Colonic mucosa (tissue), 4 donors: ENCODE data around the gene MMRN2. TPM values are rescaled to one million over a fixed set of nuclear protein-coding genes. Genes with fewer than 3 reads are reported as not detected.
A peak's percentile ranks its signal among the peaks of the same experiment; 100 is the strongest.
"Not testable (repeated sequence)": the region's sequence is repeated elsewhere in the genome, so short reads cannot be mapped to it uniquely, and the experiment has no call there.

ENCODE experiments used
- DNase-seq: peaks from one replicate; pipeline ENCODE4 v3.0.0-alpha.2; 2020
- H3K27ac ChIP-seq: fragments of 200-600 bp; one replicate; pipeline ENCODE4 v1.8.0; 2021
- H3K27me3 ChIP-seq: fragments of 200-600 bp; one replicate; pipeline ENCODE4 v1.8.0; 2021
- H3K36me3 ChIP-seq: fragments of 200-600 bp; one replicate; pipeline ENCODE4 v1.8.0; 2021
- H3K4me1 ChIP-seq: fragments of 200-600 bp; one replicate; pipeline ENCODE4 v1.8.0; 2021; ENCODE audit warnings: mild to moderate bottlenecking
- H3K4me3 ChIP-seq: fragments of 200-600 bp; one replicate; pipeline ENCODE4 v1.8.0; 2021
- H3K9ac ChIP-seq, 2 donors: one replicate each; pipeline ENCODE4 v1.7.0; 2013; ENCODE audit warnings: control low read depth in 2 of 2, low read depth in 2 of 2, low read length in 2 of 2
- H3K9me3 ChIP-seq: fragments of 200-600 bp; one replicate; pipeline ENCODE4 v1.8.0; 2021
- intact Hi-C: fragments of 100-400 bp; cut with DNase I; formaldehyde crosslinking; loops from one replicate; pipeline ENCODE4 v1.14.1; 2022
- total RNA-seq, 2 donors: library from RNA; stranded (reverse); fragmentation: NEBNext Ultra II Directional in 1 of 2; extraction: Animal tissue kit (Norgen Biotek cat#: 25700) in 1 of 2; gene quantifications; one replicate each; pipeline ENCODE4 v1.2.1, GENCODE V29; 2021
- TF ChIP-seq, protein P1 (sequence below): fragments of 200-600 bp; IDR thresholded peaks from one replicate; pipeline ENCODE4 v1.8.0; 2022; ENCODE audit warnings: antibody characterized with exemption, mild to moderate bottlenecking
- donor health status: healthy.
- donor health status: DM: no; HTN: no; CAD: no.
- donor health status: DM: no; HTN: no; CAD: no.

The MMRN2 gene
- total RNA-seq, 2 donors from 2014 or later = 3.4 to 7.4 TPM

DNA sequence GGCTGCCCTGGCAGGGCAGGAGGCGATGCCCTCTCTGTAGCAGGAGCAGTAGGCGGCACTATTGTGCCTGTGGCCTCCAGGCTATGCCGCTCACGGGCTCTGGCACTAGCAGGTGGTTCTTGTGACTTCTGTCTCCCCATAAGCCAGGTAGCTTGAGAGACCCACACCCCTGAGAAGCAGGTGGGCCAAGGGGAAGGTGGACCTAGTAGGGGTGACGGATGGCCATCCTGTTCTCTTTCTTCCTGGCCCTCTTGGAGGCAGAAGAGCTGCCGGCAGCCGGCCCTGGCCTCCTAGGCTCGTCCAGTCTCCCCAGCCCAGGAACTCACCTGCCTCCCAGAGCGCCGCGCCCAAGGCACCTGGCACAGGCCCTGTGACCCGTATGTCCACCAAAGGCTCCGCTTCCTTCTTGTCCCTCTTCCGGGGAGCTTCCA lies 15.4 kb downstream of the MMRN2 start:
- Histone ChIP-seq H3K4me3 (no peak overlapping the region), H3K9ac (peak overlapping the region in 1 of 2 donors; percentile 12), H3K36me3 (no peaks in the 10 kb centered on the region), H3K27me3 (no peaks in the 10 kb centered on the region), H3K9me3 (no peaks in the 10 kb centered on the region), H3K4me1 (no peaks in the 10 kb centered on the region), H3K27ac (no peak overlapping the region)
- DNase-seq = peak; percentile 16
- TF ChIP-seq, protein P1, sequence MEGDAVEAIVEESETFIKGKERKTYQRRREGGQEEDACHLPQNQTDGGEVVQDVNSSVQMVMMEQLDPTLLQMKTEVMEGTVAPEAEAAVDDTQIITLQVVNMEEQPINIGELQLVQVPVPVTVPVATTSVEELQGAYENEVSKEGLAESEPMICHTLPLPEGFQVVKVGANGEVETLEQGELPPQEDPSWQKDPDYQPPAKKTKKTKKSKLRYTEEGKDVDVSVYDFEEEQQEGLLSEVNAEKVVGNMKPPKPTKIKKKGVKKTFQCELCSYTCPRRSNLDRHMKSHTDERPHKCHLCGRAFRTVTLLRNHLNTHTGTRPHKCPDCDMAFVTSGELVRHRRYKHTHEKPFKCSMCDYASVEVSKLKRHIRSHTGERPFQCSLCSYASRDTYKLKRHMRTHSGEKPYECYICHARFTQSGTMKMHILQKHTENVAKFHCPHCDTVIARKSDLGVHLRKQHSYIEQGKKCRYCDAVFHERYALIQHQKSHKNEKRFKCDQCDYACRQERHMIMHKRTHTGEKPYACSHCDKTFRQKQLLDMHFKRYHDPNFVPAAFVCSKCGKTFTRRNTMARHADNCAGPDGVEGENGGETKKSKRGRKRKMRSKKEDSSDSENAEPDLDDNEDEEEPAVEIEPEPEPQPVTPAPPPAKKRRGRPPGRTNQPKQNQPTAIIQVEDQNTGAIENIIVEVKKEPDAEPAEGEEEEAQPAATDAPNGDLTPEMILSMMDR = no peak
- intact Hi-C loops = no loop called here

DNA sequence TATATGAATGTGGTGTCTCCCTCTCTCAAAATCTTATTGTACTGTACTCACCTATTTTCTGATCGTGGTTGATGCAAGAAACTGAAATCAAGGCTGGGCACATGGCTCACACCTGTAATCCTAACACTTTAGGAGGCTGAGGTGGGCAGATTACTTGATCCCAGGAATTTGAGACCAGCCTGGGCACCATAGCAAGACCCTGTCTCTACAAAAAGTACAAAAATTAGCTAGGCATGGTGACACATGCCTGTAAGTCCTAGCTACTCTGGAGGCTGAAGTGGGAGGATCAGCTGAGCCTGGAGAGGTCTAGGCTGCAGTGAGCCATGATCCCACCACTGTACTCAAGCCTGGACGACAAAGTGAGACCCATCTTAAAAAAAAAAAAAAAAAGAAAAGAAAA lies 16.0 kb downstream of the MMRN2 start:
- H3K9ac ChIP-seq = no peak overlapping the region
- TF ChIP-seq, protein P1 = no peak
- no peaks in the 10 kb centered on the region for H3K27me3 ChIP-seq
- DNase-seq = peak; percentile 10
- H3K36me3 ChIP-seq = no peaks in the 10 kb centered on the region
- no peaks in the 10 kb centered on the region for H3K4me1 ChIP-seq
- no peaks in the 10 kb centered on the region for H3K9me3 ChIP-seq
- no peak overlapping the region for H3K27ac ChIP-seq
- H3K4me3 ChIP-seq = no peak overlapping the region
- intact Hi-C loops = no loop called here

DNA sequence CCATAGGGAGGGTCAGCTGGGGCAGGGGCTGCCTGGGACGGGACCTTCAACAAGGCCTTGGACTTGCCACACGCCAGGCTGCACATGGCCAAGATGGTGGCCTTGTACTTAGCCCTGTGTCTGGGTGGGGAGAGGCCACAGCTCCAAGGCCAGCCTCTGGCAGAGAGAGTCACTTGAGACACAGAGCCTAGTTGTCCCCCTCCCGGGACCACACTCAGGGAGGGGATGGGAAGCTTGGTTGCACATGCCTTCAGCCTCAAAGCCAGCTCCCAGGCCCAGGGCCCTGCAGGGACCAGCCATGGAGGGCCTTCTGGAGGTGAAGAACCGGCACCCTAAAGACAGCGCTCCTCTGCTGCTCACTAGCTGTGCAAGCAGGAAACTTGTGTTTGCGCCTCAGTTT lies 16.7 kb downstream of the MMRN2 start:
- H3K9ac ChIP-seq = no peak overlapping the region
- no peaks in the 10 kb centered on the region for H3K4me1 ChIP-seq
- no peaks in the 10 kb centered on the region for H3K9me3 ChIP-seq
- intact Hi-C loops = no loop called here
- H3K27ac ChIP-seq = no peak overlapping the region
- TF ChIP-seq, protein P1 = no peak
- peak; percentile 17 for DNase-seq
- no peaks in the 10 kb centered on the region for H3K27me3 ChIP-seq
- no peaks in the 10 kb centered on the region for H3K36me3 ChIP-seq
- no peak overlapping the region for H3K4me3 ChIP-seq

DNA sequence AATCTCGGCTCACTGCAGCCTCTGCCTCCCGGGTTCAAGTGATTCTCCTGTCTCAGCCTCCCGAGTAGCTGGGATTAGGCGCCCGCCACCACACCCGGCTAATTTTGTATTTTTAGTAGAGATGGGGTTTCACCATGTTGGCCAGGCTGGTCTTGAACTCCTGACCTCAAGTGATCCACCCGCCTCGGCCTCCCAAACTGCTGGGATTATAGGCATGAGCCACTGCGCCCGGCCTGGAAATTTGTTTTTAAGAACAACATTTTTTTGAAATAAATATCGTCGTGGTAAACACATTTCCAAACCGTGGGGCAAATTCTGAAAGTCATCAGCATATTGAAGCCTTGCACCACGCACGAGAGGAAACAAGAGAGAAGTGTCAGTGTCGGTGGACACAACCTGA lies 17.3 kb downstream of the MMRN2 start:
- peak; percentile 14 for DNase-seq
- H3K9ac ChIP-seq, H3K4me1 ChIP-seq, H3K27me3 ChIP-seq, H3K36me3 ChIP-seq, intact Hi-C loops, H3K9me3 ChIP-seq, H3K27ac ChIP-seq, H3K4me3 ChIP-seq: not testable (repeated sequence)

DNA sequence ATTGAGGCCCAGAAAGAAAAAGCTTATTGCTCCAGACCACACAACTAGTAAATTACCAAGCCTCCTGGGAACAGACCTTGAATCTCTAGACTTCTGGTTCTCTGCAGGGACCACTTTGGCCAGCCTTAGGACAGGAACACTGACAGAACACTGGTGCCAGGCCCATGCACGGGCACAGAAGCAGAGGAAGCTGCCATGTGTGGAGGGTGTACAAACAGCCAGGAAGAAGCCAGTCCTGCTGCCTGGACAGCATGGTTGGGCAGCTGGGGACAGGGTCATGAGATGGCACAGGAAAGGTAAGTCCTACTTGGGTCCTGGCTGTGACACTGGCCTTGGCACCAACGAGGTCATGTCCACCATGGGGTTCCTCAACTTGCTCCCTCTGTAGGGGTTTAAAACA lies 19.2 kb downstream of the MMRN2 start:
- H3K27ac ChIP-seq = no peak overlapping the region

DNA sequence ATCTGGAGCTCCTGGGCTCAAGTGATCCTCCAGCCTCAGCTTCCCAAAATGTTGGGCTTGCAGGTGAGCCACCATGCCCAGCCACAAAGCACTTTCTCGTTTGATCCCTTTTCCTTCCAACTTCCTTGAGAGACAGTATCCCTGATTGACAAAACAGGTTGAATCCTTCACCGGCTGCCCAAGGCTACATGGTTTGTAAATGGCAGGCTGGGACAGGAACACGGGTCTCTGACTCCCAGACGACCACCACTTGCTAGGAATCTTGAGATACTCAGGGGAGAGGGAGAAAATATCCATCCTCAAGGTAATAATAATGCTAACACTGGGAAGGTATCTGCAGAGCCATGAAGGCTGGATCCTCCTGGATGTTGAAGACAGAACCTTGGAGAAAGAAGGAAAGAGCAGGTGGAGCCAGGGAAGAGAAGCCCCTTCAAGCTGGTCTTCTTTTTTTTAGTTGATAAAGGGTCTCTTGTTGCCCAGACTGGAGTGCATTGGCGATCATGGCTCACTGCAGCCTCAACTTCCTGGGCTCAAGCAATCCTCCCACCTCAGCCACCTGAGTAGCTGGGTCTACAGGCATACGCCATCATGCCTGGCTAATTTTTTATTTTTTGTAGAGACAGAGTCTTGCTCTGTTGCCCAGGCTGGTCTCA lies 19.8 kb downstream of the MMRN2 start:
- no peaks in the 10 kb centered on the region for H3K9me3 ChIP-seq

More for the DNA sequence above, 19.2 kb downstream of the MMRN2 start:
- Histone ChIP-seq H3K4me1 (no peaks in the 10 kb centered on the region), H3K4me3 (no peak overlapping the region), H3K36me3 (no peaks in the 10 kb centered on the region), H3K9me3 (no peaks in the 10 kb centered on the region), H3K9ac (no peak overlapping the region), H3K27me3 (no peaks in the 10 kb centered on the region)
- intact Hi-C loops = no loop called here
- DNase-seq = peak; percentile 16
- TF ChIP-seq, protein P1 = no peak

More for the DNA sequence above, 19.8 kb downstream of the MMRN2 start:
- H3K4me3 ChIP-seq = no peak overlapping the region
- H3K27ac ChIP-seq = no peak overlapping the region
- H3K36me3 ChIP-seq = no peaks in the 10 kb centered on the region
- DNase-seq = peak; percentile 13
- intact Hi-C loops = no loop called here
- no peak overlapping the region for H3K9ac ChIP-seq
- H3K27me3 ChIP-seq = no peaks in the 10 kb centered on the region
- no peaks in the 10 kb centered on the region for H3K4me1 ChIP-seq
- TF ChIP-seq, protein P1 = no peak
